ENCODE results near the gene SPARC.
"Not testable (repeated sequence)": the region's sequence is repeated elsewhere in the genome, so short reads cannot be mapped to it uniquely, and the experiment has no call there.

Gene SPARC

GRCh38 chr5:151700296-151700695, 13.6 kb upstream of the SPARC start:
- DNase-seq: no peak

GRCh38 chr5:151699071-151699901, 12.6 kb upstream of the SPARC start:
- DNase-seq: no peak

DNA sequence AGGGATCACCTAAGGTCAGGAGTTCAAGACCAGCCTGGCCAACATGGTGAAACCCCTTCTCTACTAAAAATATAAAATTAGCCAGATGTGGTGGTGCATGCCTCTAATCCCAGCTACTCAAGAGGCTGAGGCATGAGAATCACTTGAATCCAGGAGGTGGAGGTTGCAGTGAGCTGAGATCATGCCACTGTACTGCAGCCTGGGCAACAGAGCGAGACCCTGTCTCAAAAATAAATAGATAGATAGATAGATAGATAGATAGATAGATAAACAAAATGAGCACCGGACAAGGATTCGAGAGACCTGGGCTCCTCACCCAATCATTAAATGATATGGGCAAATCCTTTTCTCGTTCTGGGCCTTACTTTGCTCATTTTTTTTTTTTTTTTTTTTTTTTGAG, 11.4 kb upstream of the SPARC start:
- not testable (repeated sequence) for DNase-seq

DNA sequence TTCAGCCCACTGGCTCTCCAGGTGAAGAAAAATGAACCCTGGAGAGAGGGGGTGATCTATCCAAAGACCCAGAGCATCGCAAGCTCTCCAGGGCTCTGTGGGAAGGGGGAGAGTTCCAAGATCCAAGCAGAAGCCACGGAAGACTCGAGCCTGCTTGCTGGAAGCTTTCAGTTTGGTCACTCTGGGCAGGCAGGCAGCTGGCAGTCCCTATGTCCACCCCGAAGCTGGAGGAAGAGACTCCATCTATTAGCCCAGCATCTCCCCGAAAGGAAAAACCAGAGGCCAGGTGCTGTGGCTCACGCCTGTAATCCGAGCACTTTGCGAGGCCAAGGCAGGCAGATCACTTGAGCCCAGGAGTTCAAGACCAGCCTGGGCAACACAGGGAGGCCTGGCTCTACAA, 10.7 kb upstream of the SPARC start:
- DNase-seq: no peak

DNA sequence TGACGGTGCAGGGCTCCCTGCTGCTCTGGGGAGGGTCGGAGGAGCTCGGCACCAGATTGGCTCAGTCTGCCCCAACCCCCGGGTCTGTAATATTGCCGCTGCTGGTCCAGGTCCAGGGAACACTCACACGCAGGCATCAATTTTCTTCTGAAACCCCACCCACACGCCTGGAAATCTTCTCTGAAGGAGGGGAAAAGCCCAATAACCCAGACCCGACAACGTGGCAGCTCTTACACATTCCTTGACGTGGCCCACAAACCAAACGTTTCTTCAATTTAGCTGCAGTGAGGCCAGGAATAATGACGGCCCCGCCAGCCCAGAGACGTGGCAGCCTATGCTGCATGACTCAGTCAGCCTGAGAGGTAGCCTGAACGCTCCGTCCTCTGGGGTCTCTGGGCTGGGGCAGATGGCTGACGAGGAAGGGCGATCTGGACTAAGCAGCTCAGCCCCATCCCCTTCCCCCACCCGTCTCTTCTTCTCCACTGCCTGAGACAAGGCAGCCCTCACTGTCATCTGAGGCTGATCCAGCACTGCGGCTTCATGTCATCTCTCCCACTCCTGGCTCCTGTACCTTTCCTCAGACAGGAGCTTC, 9.9 kb upstream of the SPARC start:
- no peak for DNase-seq

GRCh38 chr5:151695464-151695863, 8.7 kb upstream of the SPARC start:
- no peak for DNase-seq

DNA sequence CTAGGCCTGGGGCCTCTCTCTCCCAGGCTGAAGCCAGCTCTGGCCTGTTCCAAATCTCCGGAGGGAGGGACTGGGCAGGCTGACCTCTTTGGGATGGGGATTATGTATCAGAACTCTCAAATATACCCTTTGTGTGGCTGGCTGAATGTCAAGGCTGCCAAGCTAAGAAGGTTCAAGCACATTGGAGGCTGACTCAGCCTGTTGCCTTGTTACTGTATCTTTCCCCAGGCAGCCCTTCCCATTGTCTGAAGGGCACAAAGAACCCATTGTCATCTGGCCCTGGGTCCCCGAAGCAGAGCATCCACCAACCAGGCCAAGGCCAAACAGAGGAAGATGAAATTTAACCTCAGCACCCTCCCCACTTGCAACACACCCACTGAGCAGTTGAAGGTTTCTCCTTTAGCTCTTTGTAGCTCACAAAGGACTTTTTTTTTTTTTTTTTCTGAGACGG, 7.3 kb upstream of the SPARC start:
- no peak for DNase-seq

GRCh38 chr5:151692312-151692711, 5.6 kb upstream of the SPARC start:
- DNase-seq: no peak

DNA sequence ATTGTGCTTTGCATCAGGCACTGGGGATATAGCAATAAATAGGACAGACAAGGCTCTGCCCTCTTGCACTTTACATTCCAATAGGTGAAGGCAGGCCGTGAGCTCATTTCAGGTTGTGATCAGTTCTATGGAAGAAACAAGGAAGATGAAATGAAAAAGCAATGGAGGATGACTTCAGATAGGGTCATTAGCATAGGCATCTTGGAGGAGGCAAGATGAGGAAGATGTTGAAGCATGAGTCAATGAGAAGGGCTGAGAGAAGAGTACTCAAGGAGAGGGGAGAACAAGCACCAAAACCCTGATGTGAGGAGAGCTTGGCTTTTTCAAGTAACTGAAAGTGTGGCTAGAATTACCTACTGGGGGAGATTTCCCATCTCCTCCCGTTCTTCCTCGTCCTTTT, 5.0 kb upstream of the SPARC start:
- DNase-seq: no peak

DNA sequence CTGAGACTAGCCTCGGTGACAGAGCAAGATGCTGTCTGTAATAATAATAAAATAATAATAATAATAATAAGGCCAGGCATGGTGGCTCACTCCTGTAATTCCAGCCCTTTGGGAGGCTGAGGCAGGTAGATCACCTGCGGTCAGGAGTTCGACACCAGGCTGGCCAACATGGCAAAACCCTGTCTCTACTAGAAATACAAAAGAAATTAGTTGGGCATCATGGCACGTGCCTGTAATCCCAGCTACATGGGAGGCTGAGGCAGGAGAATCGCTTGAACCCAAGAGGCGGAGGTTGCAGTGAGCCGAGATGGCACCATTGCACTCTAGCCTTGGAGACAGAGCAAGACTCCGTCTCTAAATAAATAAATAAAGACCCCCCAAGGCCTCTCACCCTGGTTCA, 2.9 kb upstream of the SPARC start:
- DNase-seq: not testable (repeated sequence)

DNA sequence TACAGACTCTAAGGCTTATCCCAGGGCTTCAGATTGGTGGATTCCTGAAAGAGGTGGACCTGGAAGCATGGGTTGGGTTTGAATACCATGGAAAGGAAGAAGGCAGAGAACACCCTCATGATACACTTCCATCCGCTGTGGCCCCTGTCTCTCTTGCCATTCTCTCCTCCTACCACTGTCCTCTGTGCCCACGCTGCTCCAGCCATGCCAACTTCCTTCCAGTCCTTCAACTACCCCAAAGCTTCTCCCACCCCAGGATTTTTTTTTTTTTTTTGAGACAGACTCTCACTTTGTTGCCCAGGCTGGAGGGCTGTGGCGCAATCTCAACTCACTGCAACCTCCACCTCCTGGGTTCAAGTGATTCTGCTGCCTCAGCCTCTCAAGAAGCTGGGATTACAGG, 1.7 kb upstream of the SPARC start:
- no peak for DNase-seq

DNA sequence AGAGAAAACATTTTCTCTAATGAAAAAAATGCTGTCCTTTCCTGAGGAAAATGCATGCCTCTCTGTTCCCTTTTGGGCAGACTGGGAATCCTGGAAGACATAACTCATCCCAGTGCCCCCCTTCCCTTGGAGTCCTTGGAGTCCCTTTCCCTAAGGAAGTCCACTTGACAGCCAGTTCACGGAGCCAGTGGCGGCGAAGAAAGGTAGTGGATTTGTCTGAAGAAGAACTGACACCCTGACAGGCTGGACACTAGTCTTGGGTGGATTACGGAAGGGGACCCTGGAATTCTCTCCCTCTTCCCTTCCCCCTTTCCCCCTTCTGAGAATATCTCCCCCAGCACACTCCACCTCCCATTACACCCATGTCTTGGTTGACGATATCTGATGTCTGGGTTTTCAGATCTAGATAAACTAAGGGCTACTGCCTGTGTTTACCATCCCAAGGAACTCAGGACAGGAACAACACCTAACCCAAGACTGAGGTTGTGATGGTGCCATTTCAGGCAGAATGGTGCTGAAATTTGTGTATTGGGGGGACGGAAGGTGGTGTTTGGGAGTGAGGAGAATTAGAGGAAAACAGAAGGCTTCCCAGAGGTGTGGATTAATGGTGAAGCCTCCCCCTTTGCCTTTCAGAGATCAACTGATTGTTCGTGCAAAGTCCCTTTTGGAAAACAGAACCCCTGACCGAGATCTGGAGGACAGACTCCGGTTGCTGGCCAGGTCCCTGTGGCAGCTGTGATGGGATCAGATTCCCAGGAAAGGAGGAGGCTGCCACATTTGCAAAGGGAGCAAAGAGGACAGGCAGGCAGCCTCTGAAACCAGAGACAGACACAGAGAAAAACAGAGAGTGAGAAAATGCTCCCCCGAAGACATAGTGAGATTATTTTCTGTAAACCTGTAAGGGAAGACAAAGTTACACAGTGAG, 704 bp downstream of the SPARC start:
- no peak for DNase-seq

GRCh38 chr5:151684690-151685361, 1.9 kb downstream of the SPARC start:
- no peak for DNase-seq

GRCh38 chr5:151683986-151684588, 2.6 kb downstream of the SPARC start:
- no peak for DNase-seq

GRCh38 chr5:151683444-151683843, 3.3 kb downstream of the SPARC start:
- no peak for DNase-seq

- DNase-seq: no peak
These were observed 3.9 kb downstream of the SPARC start for GRCh38 chr5:151682751-151683331.

DNA sequence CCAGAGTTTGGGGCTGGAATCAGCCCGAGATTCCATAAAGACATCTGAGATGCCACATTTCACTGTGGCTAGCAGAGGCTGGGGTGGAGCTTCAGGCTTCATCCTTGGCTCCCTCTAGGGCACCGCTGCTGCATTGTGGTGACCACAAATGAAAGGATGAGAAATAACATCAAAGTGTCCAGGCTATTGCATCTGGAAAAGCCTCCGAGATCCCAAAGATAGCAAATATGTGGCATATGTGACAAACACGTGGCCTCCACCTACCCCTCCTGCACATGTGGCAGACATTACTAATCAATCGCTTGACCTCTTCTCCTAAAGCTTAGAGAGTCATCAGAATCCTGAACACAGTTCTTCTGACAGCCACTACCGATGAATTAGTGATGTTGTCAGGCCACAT, 4.5 kb downstream of the SPARC start:
- no peak for DNase-seq

GRCh38 chr5:151680944-151681427, 5.7 kb downstream of the SPARC start:
- no peak for DNase-seq

- not testable (repeated sequence) for DNase-seq
These were observed 6.6 kb downstream of the SPARC start for GRCh38 chr5:151680156-151680505.

- DNase-seq: no peak
These were observed 7.1 kb downstream of the SPARC start for GRCh38 chr5:151679421-151680155.

- DNase-seq: no peak
These were observed 8.0 kb downstream of the SPARC start for GRCh38 chr5:151678713-151679112.
